ENCODE results near the gene RSAD2. TPM values are rescaled to one million over a fixed set of nuclear protein-coding genes. Genes with fewer than 3 reads are reported as not detected.

The RSAD2 gene
- total RNA-seq, 4 donors from 2014 or later: 3.7 to 7.0 (median 5.8) TPM

DNA sequence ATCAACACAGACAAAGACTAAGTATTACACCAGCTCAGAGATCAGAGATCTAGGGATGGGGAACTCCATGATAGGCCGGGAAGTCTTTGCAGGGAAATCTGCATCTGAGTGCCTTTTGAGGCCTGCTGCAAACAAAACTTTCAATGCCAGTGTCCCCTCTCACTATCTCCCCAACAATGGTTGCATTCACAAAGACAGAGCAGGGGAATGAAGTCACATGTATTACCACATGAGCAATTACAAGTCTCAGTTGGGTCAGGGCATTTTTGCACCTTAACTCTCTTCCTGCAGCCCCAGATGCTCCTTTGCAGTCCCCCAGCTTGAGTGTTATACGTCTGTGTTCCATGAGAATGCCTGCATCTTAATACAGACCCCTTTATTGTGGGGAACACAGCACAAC lies 37.8 kb downstream of the RSAD2 start:
- Histone ChIP-seq H3K9me3 (no peaks in the 10 kb centered on the region), H3K4me3 (no peak overlapping the region), H3K36me3 (no peaks in the 10 kb centered on the region), H3K27me3 (no peaks in the 10 kb centered on the region), H3K4me1 (peaks cover 17 to 28% (median 20%) of the 10 kb centered on the region in 4 donors), H3K27ac (replicated peaks in 1 of 4) (no peak overlapping the region)
- DNase-seq (ENCODE audit: extremely low spot score): no peak
- WGBS: 91% methylated on average over 2 of the region's 2 CpGs
- TF ChIP-seq POLR2AphosphoS5 (IDR thresholded peaks at IDR 0.05): no peak
- TF ChIP-seq, protein P1, sequence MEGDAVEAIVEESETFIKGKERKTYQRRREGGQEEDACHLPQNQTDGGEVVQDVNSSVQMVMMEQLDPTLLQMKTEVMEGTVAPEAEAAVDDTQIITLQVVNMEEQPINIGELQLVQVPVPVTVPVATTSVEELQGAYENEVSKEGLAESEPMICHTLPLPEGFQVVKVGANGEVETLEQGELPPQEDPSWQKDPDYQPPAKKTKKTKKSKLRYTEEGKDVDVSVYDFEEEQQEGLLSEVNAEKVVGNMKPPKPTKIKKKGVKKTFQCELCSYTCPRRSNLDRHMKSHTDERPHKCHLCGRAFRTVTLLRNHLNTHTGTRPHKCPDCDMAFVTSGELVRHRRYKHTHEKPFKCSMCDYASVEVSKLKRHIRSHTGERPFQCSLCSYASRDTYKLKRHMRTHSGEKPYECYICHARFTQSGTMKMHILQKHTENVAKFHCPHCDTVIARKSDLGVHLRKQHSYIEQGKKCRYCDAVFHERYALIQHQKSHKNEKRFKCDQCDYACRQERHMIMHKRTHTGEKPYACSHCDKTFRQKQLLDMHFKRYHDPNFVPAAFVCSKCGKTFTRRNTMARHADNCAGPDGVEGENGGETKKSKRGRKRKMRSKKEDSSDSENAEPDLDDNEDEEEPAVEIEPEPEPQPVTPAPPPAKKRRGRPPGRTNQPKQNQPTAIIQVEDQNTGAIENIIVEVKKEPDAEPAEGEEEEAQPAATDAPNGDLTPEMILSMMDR (IDR thresholded peaks at IDR 0.05): no peak
- no peak for TF ChIP-seq POLR2A (IDR thresholded peaks at IDR 0.05; ENCODE audit: low read depth)
- no peak for TF ChIP-seq EP300 (IDR thresholded peaks at IDR 0.05)
- intact Hi-C loops (cut with DNase I): loop anchor here (5.0 kb wide), 2 partner anchors 92 to 127 kb away; no protein-coding TSS in a partner anchor

DNA sequence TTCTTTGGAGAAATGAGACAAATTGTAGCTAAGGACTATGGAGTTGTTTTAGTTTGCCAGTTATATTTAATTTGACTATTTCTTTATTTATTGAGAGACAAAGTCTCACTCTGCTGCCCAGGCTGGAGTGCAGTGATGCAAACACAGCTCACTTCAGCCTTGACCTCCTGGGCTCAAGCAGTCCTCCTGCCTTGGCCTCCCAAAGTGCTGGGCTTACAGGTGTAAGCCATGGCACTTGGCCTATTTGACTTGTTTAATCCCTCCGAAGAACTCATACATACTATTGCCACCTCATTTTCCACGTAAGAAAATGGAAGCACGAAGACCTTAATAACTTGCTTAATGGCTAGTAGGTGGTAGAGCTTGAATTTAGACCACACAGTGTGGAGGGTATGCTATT lies 38.6 kb downstream of the RSAD2 start:
- intact Hi-C loops (cut with DNase I): loop anchor here (5.0 kb wide), 2 partner anchors 91 to 126 kb away; no protein-coding TSS in a partner anchor
- H3K36me3 ChIP-seq: no peaks in the 10 kb centered on the region
- no peaks in the 10 kb centered on the region for H3K27me3 ChIP-seq
- DNase-seq (ENCODE audit: extremely low spot score): no peak
- WGBS: 95% methylated on average over 3 of the region's 3 CpGs
- H3K27ac ChIP-seq (replicated peaks in 1 of 4): no peak overlapping the region
- no peak for TF ChIP-seq POLR2AphosphoS5 (IDR thresholded peaks at IDR 0.05)
- H3K4me3 ChIP-seq: no peak overlapping the region
- H3K9me3 ChIP-seq: no peaks in the 10 kb centered on the region
- peaks cover 18 to 30% (median 25%) of the 10 kb centered on the region in 4 donors for H3K4me1 ChIP-seq

DNA sequence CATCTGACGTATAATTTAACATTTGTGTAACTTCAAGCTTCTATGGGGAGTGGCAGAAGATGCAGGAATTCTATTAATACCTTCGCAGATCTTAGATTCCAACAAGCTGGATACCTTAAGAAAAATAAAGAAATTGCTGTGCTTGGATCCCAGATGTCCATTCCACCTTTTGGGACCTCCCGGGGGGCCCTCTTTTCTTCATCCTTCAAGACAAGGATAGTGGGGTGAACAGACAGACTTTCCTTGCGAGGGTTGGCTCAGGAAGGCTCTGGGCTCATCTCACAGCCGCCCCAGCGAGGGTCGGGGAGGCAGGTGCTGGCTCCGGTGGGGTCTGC lies 39.1 kb downstream of the RSAD2 start:
- no peaks in the 10 kb centered on the region for H3K36me3 ChIP-seq
- no peak for DNase-seq (ENCODE audit: extremely low spot score)
- peak overlapping the region; percentile 74 to 90 (median 78) for H3K4me3 ChIP-seq
- H3K9me3 ChIP-seq: no peaks in the 10 kb centered on the region
- intact Hi-C loops (cut with DNase I): loop anchor here (5.0 kb wide), 2 partner anchors 91 to 126 kb away; no protein-coding TSS in a partner anchor
- TF ChIP-seq POLR2AphosphoS5 (IDR thresholded peaks at IDR 0.05) (no peak), POLR2A (IDR thresholded peaks at IDR 0.05; ENCODE audit: low read depth) (no peak), EP300 (IDR thresholded peaks at IDR 0.05) (no peak)
- TF ChIP-seq, protein P1 (IDR thresholded peaks at IDR 0.05): no peak
- H3K27me3 ChIP-seq: no peaks in the 10 kb centered on the region
- H3K27ac ChIP-seq (replicated peaks in 1 of 4): peak overlapping the region in 1 of 4 donors; percentile 41
- WGBS: 49% methylated on average over 8 of the region's 8 CpGs
- H3K4me1 ChIP-seq: peaks cover 18 to 35% (median 28%) of the 10 kb centered on the region in 4 donors

DNA sequence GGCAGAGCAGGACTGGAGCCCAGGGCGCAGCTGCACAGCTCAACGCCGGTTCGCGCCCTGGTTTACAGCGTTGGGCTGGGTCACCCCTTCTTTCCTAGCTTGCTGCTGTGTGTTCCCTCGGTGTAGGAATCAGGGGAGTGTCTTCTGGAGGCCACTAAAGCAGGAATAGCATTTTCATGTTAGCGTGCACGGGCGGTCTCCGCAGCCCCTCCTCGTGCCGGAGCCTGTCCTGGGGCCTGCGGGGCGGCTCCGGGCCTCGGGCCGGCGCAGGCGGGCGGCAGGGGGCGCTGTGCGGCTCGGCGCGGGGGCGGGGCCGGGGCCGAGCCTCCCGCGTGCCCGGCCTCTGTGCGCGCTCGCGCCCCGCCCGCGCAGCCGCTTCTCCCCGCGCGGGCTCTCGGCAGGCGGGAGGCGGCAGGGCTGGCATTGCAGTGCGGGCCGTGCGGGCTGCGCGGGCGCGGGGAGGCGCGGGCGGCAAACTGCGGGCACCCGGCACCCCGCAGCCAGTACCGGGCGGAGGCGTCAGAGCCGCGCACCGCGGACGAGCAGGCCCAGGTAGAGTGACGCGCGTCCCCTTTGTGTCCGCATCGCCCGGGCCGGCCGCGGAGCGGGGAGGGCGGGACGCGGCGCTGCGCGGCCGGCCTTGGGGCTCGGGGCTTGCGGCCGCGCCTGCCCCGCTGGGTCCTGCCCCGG lies 39.6 kb downstream of the RSAD2 start, which contains the start of gene RNF144A:
TSS of gene RNF144A (plus strand) at position 342 of the 690 bp plus-strand sequence. CDS start 79,515 bp downstream, outside the sequence.
- no peaks in the 10 kb centered on the region for H3K9me3 ChIP-seq
- DNase-seq (ENCODE audit: extremely low spot score): no peak
- no peak for TF ChIP-seq EP300 (IDR thresholded peaks at IDR 0.05)
- no peak for TF ChIP-seq POLR2AphosphoS5 (IDR thresholded peaks at IDR 0.05)
- TF ChIP-seq, protein P1 (IDR thresholded peaks at IDR 0.05): peak; percentile 33 to 57 (median 50)
- TF ChIP-seq POLR2A (IDR thresholded peaks at IDR 0.05; ENCODE audit: low read depth): no peak
- peak within 1 kb of the TSS; percentile 64 to 80 (median 70) for H3K27ac ChIP-seq (replicated peaks in 1 of 4)
- no peaks in the 10 kb centered on the region for H3K36me3 ChIP-seq
- 7% methylated on average over 12 of the region's 90 CpGs for WGBS
- H3K4me1 ChIP-seq: peaks cover 18 to 39% (median 29%) of the 10 kb centered on the region in 4 donors
- H3K27me3 ChIP-seq: no peaks in the 10 kb centered on the region
- intact Hi-C loops (cut with DNase I): loop anchor here (5.0 kb wide), 2 partner anchors 90 to 125 kb away; no protein-coding TSS in a partner anchor
- H3K4me3 ChIP-seq: peak within 1 kb of the TSS; percentile 74 to 90 (median 78)

DNA sequence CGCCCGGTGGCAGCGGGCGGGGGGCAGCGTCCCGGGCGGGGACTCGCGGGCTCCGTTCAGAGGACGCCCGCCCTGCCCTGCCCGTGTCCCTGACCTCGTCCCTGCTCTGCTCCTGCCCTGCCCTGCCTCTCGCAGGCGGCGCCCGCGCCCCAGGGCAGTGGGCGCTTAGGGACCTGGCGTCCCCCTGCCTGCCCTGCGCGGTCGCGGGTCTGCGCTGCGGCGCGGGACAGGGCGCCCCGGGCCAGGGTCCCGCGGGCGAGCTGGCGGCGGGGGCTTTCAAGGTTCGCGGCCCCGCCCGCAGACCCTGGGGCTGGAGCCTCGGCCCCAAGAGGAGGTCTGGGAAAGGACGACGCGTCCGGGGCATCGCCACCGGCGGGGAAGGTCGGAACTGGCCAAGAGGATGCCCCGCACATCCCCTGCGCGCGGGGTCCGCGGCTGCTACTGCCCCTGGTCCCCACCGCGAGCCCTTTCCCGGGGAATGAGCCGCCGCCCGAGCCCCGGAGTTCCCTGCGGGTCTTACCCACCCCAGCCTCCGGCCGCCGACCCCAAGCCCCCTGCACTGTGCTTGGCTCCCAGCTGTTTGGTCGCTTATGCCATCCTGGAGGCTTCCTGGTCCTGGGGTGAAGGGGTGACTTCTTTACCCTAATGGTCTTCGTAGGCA lies 40.3 kb downstream of the RSAD2 start:
- TF ChIP-seq EP300 (IDR thresholded peaks at IDR 0.05): no peak
- Histone ChIP-seq H3K4me3 (peak overlapping the region; percentile 74 to 90 (median 78)), H3K36me3 (no peaks in the 10 kb centered on the region), H3K27me3 (no peaks in the 10 kb centered on the region), H3K9me3 (no peaks in the 10 kb centered on the region), H3K27ac (replicated peaks in 1 of 4) (peak overlapping the region; percentile 64 to 80 (median 70)), H3K4me1 (peaks cover 18 to 39% (median 29%) of the 10 kb centered on the region in 4 donors)
- 0% methylated on average over 6 of the region's 68 CpGs for WGBS
- intact Hi-C loops (cut with DNase I): loop anchor here (5.0 kb wide), 2 partner anchors 89 to 124 kb away; no protein-coding TSS in a partner anchor
- DNase-seq (ENCODE audit: extremely low spot score): no peak

All from esophagus muscularis mucosa (tissue), 4 donors.